ENCODE data around the gene YWHAQ.

The YWHAQ gene

GRCh38 chr2:9547262-9547991 lies 83.4 kb downstream of the YWHAQ start:
- DNase-seq = no peak

- no peak for DNase-seq
These were observed 85.3 kb downstream of the YWHAQ start for GRCh38 chr2:9545502-9545901.

GRCh38 chr2:9543557-9543956 lies 87.2 kb downstream of the YWHAQ start:
- DNase-seq = no peak

GRCh38 chr2:9539531-9539930 lies 91.3 kb downstream of the YWHAQ start:
- DNase-seq = no peak

GRCh38 chr2:9538000-9538507 lies 92.7 kb downstream of the YWHAQ start:
- DNase-seq = no peak

- no peak for DNase-seq
These were observed 94.3 kb downstream of the YWHAQ start for GRCh38 chr2:9536504-9536903.

- no peak for DNase-seq
These were observed 95.6 kb downstream of the YWHAQ start for GRCh38 chr2:9535177-9535576.

Data from stimulated activated CD4-positive, alpha-beta T cell treated with anti-CD3 and anti-CD28 coated beads, Interleukin-4, amount 100 ng/mL, for 4 hours (primary cell).